GM12891 (cell line): ENCODE results near the gene FCER1A.

Experiments
- PAX5 ChIP-seq: IDR thresholded peaks from 2 replicates; pipeline ENCODE4 v1.6.1; 2011; ENCODE audit warnings: low read length, moderate library complexity, mild to moderate bottlenecking; ENCODE audit not compliant: insufficient read depth, severe bottlenecking
- POLR2A ChIP-seq: IDR thresholded peaks from 2 replicates; pipeline ENCODE4 v1.6.1; 2011; ENCODE audit warnings: low read depth, low read length, control low read depth
- POLR2AphosphoS5 ChIP-seq: IDR thresholded peaks from 2 replicates; pipeline ENCODE4 v1.6.1; 2011; ENCODE audit warnings: low read depth, low read length, control low read depth
- POU2F2 ChIP-seq: IDR thresholded peaks from 2 replicates; pipeline ENCODE4 v1.6.1; 2011; ENCODE audit warnings: low read depth, mild to moderate bottlenecking, control low read depth, low read length, moderate library complexity
- SPI1 ChIP-seq: IDR thresholded peaks from 2 replicates; pipeline ENCODE4 v1.6.1; 2011; ENCODE audit warnings: low read depth, low read length, control low read depth
- TAF1 ChIP-seq: IDR thresholded peaks from 2 replicates; pipeline ENCODE4 v1.6.1; 2011; ENCODE audit warnings: low read depth, low read length, control low read depth

- no peak for TF ChIP-seq PAX5
- TF ChIP-seq POLR2AphosphoS5: no peak
- no peak for TF ChIP-seq TAF1
- no peak for TF ChIP-seq POLR2A
- no peak for TF ChIP-seq SPI1
- TF ChIP-seq POU2F2: no peak
Observed at GRCh38 chr1:159302095-159302494, at the start of gene FCER1A.
